Calu3 (cell line): ENCODE results near the gene MAP7. TPM values are rescaled to one million over a fixed set of nuclear protein-coding genes. Genes with fewer than 3 reads are reported as not detected.

ENCODE experiments used
- BruUV-seq: library from RNA; stranded (reverse); fragments of 400-500 nt; replicated peaks from 2 replicates; lab custom pipeline; 2021; lab: Mats Ljungman, UMichigan
- CTCF ChIA-PET: fragments of 300-600 bp; sonication (Branson Sonifier 250); formaldehyde crosslinking; loops from one replicate; lab custom pipeline; 2022; ENCODE audit warnings: antibody characterized with exemption; lab: Charles Lee
- DNase-seq: peaks from one replicate; pipeline ENCODE4 v3.0.0; 2022
- H3K27ac Mint-ChIP-seq: one replicate; pipeline ENCODE4 v1.8.0; 2022; ENCODE audit warnings: mixed read lengths; ENCODE audit not compliant: unreplicated experiment
- H3K27me3 Mint-ChIP-seq: one replicate; pipeline ENCODE4 v1.8.0; 2022; ENCODE audit warnings: mixed read lengths; ENCODE audit not compliant: unreplicated experiment
- H3K36me3 Mint-ChIP-seq: one replicate; pipeline ENCODE4 v1.8.0; 2022; ENCODE audit warnings: mild to moderate bottlenecking, moderate library complexity, mixed read lengths; ENCODE audit not compliant: insufficient read depth, unreplicated experiment
- H3K4me1 Mint-ChIP-seq: one replicate; pipeline ENCODE4 v1.8.0; 2022; ENCODE audit warnings: mild to moderate bottlenecking, low read depth, mixed read lengths; ENCODE audit not compliant: unreplicated experiment
- H3K4me3 Mint-ChIP-seq: one replicate; pipeline ENCODE4 v1.8.0; 2022; ENCODE audit warnings: mild to moderate bottlenecking, low read depth, moderate library complexity, mixed read lengths; ENCODE audit not compliant: unreplicated experiment
- H3K9me3 Mint-ChIP-seq: one replicate; pipeline ENCODE4 v1.8.0; 2022; ENCODE audit warnings: low read depth, mixed read lengths; ENCODE audit not compliant: unreplicated experiment
- CTCF ChIP-seq: fragments of 200-600 bp; IDR thresholded peaks from one replicate; pipeline ENCODE4 v1.8.0; 2022; ENCODE audit warnings: antibody characterized with exemption; ENCODE audit not compliant: unreplicated experiment
- intact Hi-C: fragments of 100-400 bp; cut with micrococcal nuclease; formaldehyde crosslinking; loops from one replicate; pipeline ENCODE4 v1.10.0; 2022; ENCODE audit not compliant: unreplicated experiment
- total RNA-seq: library from RNA; stranded (reverse); gene quantifications from 2 replicates; pipeline ENCODE4 v1.2.3, GENCODE V29; 2022

MAP7 gene
- total RNA-seq, 1 experiment from 2014 or later: 30.1 TPM

- no peaks in the 10 kb centered on the region for H3K27me3 Mint-ChIP-seq
- no peak overlapping the region for H3K4me3 Mint-ChIP-seq
- no peaks in the 10 kb centered on the region for H3K9me3 Mint-ChIP-seq
- H3K27ac Mint-ChIP-seq: no peak overlapping the region
- DNase-seq: no peak
- BruUV-seq: no TSS peak
- CTCF ChIA-PET: no interaction called here
- TF ChIP-seq CTCF: no peak
- H3K4me1 Mint-ChIP-seq: peaks cover 9% of the 10 kb centered on the region
- intact Hi-C loops: no loop called here
- no peaks in the 10 kb centered on the region for H3K36me3 Mint-ChIP-seq
Measured at GRCh38 chr6:136427378-136427717, 122.9 kb downstream of the MAP7 start.

- no peak for DNase-seq
- H3K4me3 Mint-ChIP-seq: no peak overlapping the region
- TF ChIP-seq CTCF: no peak
- H3K27ac Mint-ChIP-seq: no peak overlapping the region
- H3K4me1 Mint-ChIP-seq: peaks cover 9% of the 10 kb centered on the region
- H3K9me3 Mint-ChIP-seq: no peaks in the 10 kb centered on the region
- BruUV-seq: no TSS peak
- intact Hi-C loops: no loop called here
- H3K36me3 Mint-ChIP-seq: no peaks in the 10 kb centered on the region
- no peaks in the 10 kb centered on the region for H3K27me3 Mint-ChIP-seq
- CTCF ChIA-PET: no interaction called here
Measured at GRCh38 chr6:136426627-136427377, 123.4 kb downstream of the MAP7 start.

- intact Hi-C loops: no loop called here
- Mint-ChIP-seq H3K27me3 (no peaks in the 10 kb centered on the region), H3K27ac (no peak overlapping the region), H3K9me3 (no peaks in the 10 kb centered on the region), H3K4me3 (no peak overlapping the region), H3K4me1 (peaks cover 9% of the 10 kb centered on the region), H3K36me3 (no peaks in the 10 kb centered on the region)
- DNase-seq: no peak
- no TSS peak for BruUV-seq
- CTCF ChIA-PET: no interaction called here
- no peak for TF ChIP-seq CTCF
Measured at GRCh38 chr6:136425793-136426192, 124.4 kb downstream of the MAP7 start.

- peaks cover 9% of the 10 kb centered on the region for H3K4me1 Mint-ChIP-seq
Measured at GRCh38 chr6:136424901-136425300, 125.3 kb downstream of the MAP7 start.

More at GRCh38 chr6:136424901-136425300, 125.3 kb downstream of the MAP7 start:
- no peak for DNase-seq
- no TSS peak for BruUV-seq
- Mint-ChIP-seq H3K9me3 (no peaks in the 10 kb centered on the region), H3K27me3 (no peaks in the 10 kb centered on the region), H3K27ac (no peak overlapping the region), H3K36me3 (no peaks in the 10 kb centered on the region), H3K4me3 (no peak overlapping the region)
- no peak for TF ChIP-seq CTCF
- intact Hi-C loops: no loop called here
- CTCF ChIA-PET: no interaction called here
